ENCODE data around the gene MDFIC2. TPM values are rescaled to one million over a fixed set of nuclear protein-coding genes. Genes with fewer than 3 reads are reported as not detected.
"Not testable (repeated sequence)": the region's sequence is repeated elsewhere in the genome, so short reads cannot be mapped to it uniquely, and the experiment has no call there.

MDFIC2 gene
- total RNA-seq, 1 donor from 2014 or later = not detected

- no peak for DNase-seq (ENCODE audit: extremely low spot score, unreplicated experiment)
- no peaks in the 10 kb centered on the region for H3K36me3 Mint-ChIP-seq
- H3K9me3 Mint-ChIP-seq = no peaks in the 10 kb centered on the region
- no peak overlapping the region for H3K27ac Mint-ChIP-seq
- H3K4me3 Mint-ChIP-seq = no peak overlapping the region
- no peaks in the 10 kb centered on the region for H3K27me3 Mint-ChIP-seq
- no peak for TF ChIP-seq CTCF (conservative IDR thresholded peaks at IDR 0.05)
- H3K4me1 Mint-ChIP-seq (ENCODE audit: unreplicated experiment) = no peaks in the 10 kb centered on the region
Measured at GRCh38 chr3:70342149-70342548, 29.7 kb upstream of the MDFIC2 start.

- H3K9me3 Mint-ChIP-seq; H3K27ac Mint-ChIP-seq; H3K4me3 Mint-ChIP-seq; H3K4me1 Mint-ChIP-seq (ENCODE audit: unreplicated experiment); H3K27me3 Mint-ChIP-seq; DNase-seq (ENCODE audit: extremely low spot score, unreplicated experiment); H3K36me3 Mint-ChIP-seq: not testable (repeated sequence)
Measured at GRCh38 chr3:70336885-70337284, 24.4 kb upstream of the MDFIC2 start.

- Mint-ChIP-seq H3K27me3 (no peaks in the 10 kb centered on the region), H3K27ac (no peak overlapping the region), H3K36me3 (no peaks in the 10 kb centered on the region), H3K9me3 (peaks cover 3% of the 10 kb centered on the region), H3K4me1 (ENCODE audit: unreplicated experiment) (no peaks in the 10 kb centered on the region), H3K4me3 (no peak overlapping the region)
- DNase-seq (ENCODE audit: extremely low spot score, unreplicated experiment) = no peak
- no peak for TF ChIP-seq CTCF (conservative IDR thresholded peaks at IDR 0.05)
Measured at GRCh38 chr3:70333080-70333479, 20.6 kb upstream of the MDFIC2 start.

GRCh38 chr3:70315021-70315420, 2.6 kb upstream of the MDFIC2 start:
- no peak for TF ChIP-seq CTCF (conservative IDR thresholded peaks at IDR 0.05)
- H3K27ac Mint-ChIP-seq = no peak overlapping the region

GRCh38 chr3:70310809-70311208, 1.6 kb downstream of the MDFIC2 start:
- Mint-ChIP-seq H3K27me3 (no peaks in the 10 kb centered on the region), H3K9me3 (no peaks in the 10 kb centered on the region), H3K4me3 (no peak overlapping the region), H3K27ac (no peak overlapping the region), H3K36me3 (no peaks in the 10 kb centered on the region), H3K4me1 (ENCODE audit: unreplicated experiment) (peaks cover 5% of the 10 kb centered on the region)
- no peak for DNase-seq (ENCODE audit: extremely low spot score, unreplicated experiment)
- no peak for TF ChIP-seq CTCF (conservative IDR thresholded peaks at IDR 0.05)

More at GRCh38 chr3:70315021-70315420, 2.6 kb upstream of the MDFIC2 start:
- Mint-ChIP-seq H3K4me3 (no peak overlapping the region), H3K27me3 (no peaks in the 10 kb centered on the region), H3K4me1 (ENCODE audit: unreplicated experiment) (no peaks in the 10 kb centered on the region), H3K36me3 (no peaks in the 10 kb centered on the region), H3K9me3 (peaks cover 8% of the 10 kb centered on the region)
- DNase-seq (ENCODE audit: extremely low spot score, unreplicated experiment) = no peak

GRCh38 chr3:70309591-70309990, 2.8 kb downstream of the MDFIC2 start:
- Mint-ChIP-seq H3K27ac (no peak overlapping the region), H3K27me3 (no peaks in the 10 kb centered on the region), H3K4me3 (no peak overlapping the region), H3K9me3 (no peaks in the 10 kb centered on the region), H3K36me3 (no peaks in the 10 kb centered on the region), H3K4me1 (ENCODE audit: unreplicated experiment) (peaks cover 5% of the 10 kb centered on the region)
- no peak for DNase-seq (ENCODE audit: extremely low spot score, unreplicated experiment)
- TF ChIP-seq CTCF (conservative IDR thresholded peaks at IDR 0.05) = no peak
